Measurements from ENCODE around the gene GFOD2. TPM values are rescaled to one million over a fixed set of nuclear protein-coding genes. Genes with fewer than 3 reads are reported as not detected.
A peak's percentile ranks its signal among the peaks of the same experiment; 100 is the strongest.

GFOD2 gene
- total and polyA plus RNA-seq, 2 of the 13 experiments (the other 11 are each of a cell fraction or from before 2014, with no cell fraction given): 11.1 to 17.2 TPM

DNA sequence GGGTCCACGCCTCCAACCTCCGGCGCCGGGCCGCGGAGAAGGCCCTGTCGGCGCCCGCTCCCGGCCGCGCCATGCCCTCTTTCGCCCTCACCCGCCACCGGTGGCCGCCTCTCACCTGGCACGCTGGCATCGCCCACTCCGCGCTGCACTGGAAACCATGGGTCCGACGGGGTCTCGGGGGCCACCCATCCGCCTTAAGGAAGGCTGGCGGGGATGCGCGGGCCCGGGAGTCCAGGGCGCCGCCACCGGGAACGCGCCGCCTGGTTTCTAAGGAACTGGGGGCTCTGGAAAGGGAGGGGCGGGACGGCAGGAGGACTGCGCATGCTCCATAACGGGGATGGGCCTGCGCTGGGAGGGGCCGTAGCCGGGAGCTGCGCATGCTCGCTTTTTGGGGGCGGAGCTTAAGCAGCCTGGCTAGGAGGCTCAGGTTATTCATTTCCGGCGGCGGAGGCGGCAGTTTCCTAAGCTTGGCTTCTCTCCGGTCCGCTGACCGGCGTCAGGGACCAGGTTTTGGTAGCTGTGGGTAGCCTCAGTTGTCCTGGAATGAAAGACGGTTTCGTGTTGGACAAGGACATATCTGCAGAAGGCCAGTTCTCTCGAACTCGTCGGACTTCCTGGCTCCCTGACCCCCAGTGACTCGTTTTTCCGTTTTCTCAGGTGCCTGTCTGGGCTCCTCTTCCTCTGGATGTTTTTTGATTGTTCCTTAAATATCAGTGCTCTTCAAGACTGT is at the start of gene GFOD2 (continued):
- TF ChIP-seq ZNF292 (CRISPR knock-in tag; IDR thresholded peaks at IDR 0.05; ENCODE audit: borderline replicate concordance, low read depth): no peak
- no peak for TF ChIP-seq RARA (CRISPR knock-in tag; IDR thresholded peaks at IDR 0.05)
- TF ChIP-seq, protein P1, sequence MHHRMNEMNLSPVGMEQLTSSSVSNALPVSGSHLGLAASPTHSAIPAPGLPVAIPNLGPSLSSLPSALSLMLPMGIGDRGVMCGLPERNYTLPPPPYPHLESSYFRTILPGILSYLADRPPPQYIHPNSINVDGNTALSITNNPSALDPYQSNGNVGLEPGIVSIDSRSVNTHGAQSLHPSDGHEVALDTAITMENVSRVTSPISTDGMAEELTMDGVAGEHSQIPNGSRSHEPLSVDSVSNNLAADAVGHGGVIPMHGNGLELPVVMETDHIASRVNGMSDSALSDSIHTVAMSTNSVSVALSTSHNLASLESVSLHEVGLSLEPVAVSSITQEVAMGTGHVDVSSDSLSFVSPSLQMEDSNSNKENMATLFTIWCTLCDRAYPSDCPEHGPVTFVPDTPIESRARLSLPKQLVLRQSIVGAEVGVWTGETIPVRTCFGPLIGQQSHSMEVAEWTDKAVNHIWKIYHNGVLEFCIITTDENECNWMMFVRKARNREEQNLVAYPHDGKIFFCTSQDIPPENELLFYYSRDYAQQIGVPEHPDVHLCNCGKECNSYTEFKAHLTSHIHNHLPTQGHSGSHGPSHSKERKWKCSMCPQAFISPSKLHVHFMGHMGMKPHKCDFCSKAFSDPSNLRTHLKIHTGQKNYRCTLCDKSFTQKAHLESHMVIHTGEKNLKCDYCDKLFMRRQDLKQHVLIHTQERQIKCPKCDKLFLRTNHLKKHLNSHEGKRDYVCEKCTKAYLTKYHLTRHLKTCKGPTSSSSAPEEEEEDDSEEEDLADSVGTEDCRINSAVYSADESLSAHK (CRISPR knock-in tag; IDR thresholded peaks at IDR 0.05; ENCODE audit: borderline replicate concordance): no peak
- TF ChIP-seq, protein P2, sequence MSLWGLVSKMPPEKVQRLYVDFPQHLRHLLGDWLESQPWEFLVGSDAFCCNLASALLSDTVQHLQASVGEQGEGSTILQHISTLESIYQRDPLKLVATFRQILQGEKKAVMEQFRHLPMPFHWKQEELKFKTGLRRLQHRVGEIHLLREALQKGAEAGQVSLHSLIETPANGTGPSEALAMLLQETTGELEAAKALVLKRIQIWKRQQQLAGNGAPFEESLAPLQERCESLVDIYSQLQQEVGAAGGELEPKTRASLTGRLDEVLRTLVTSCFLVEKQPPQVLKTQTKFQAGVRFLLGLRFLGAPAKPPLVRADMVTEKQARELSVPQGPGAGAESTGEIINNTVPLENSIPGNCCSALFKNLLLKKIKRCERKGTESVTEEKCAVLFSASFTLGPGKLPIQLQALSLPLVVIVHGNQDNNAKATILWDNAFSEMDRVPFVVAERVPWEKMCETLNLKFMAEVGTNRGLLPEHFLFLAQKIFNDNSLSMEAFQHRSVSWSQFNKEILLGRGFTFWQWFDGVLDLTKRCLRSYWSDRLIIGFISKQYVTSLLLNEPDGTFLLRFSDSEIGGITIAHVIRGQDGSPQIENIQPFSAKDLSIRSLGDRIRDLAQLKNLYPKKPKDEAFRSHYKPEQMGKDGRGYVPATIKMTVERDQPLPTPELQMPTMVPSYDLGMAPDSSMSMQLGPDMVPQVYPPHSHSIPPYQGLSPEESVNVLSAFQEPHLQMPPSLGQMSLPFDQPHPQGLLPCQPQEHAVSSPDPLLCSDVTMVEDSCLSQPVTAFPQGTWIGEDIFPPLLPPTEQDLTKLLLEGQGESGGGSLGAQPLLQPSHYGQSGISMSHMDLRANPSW (CRISPR knock-in tag; IDR thresholded peaks at IDR 0.05; ENCODE audit: borderline replicate concordance): no peak
- TF ChIP-seq ELF3 (CRISPR knock-in tag; IDR thresholded peaks at IDR 0.05): peak; percentile 43; the same call in 1 of the 2 replicates
- peak; percentile 92; the same call in 1 of the 2 replicates for TF ChIP-seq ZNF160 (CRISPR knock-in tag; IDR thresholded peaks at IDR 0.05)
- TF ChIP-seq ZNF737 (CRISPR knock-in tag; IDR thresholded peaks at IDR 0.05; ENCODE audit: borderline replicate concordance): no peak
- no peak for TF ChIP-seq SYNCRIP (IDR thresholded peaks at IDR 0.05; ENCODE audit: insufficient read depth, low read depth, low read length)
- no peak for TF ChIP-seq SP4 (CRISPR knock-in tag; IDR thresholded peaks at IDR 0.05)
- no peak for TF ChIP-seq ZNF780A (CRISPR knock-in tag; IDR thresholded peaks at IDR 0.05)
- no peak for TF ChIP-seq ZC3H4 (CRISPR knock-in tag; IDR thresholded peaks at IDR 0.05; ENCODE audit: borderline replicate concordance)
- peak; percentile 76 for TF ChIP-seq HIVEP1 (CRISPR knock-in tag; IDR thresholded peaks at IDR 0.05)
- TF ChIP-seq SNRNP70 (IDR thresholded peaks at IDR 0.05; ENCODE audit: low read depth, low read length): no peak
- peak; percentile 23; the same call in 1 of the 2 replicates for TF ChIP-seq RAD21 (CRISPR knock-in tag; IDR thresholded peaks at IDR 0.05)
- TF ChIP-seq, protein P3, sequence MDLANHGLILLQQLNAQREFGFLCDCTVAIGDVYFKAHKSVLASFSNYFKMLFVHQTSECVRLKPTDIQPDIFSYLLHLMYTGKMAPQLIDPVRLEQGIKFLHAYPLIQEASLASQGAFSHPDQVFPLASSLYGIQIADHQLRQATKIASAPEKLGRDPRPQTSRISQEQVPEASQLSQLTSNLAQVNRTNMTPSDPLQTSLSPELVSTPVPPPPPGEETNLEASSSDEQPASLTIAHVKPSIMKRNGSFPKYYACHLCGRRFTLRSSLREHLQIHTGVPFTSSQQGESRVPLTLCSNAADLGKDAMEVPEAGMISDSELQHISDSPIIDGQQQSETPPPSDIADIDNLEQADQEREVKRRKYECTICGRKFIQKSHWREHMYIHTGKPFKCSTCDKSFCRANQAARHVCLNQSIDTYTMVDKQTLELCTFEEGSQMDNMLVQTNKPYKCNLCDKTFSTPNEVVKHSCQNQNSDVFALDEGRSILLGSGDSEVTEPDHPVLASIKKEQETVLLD (CRISPR knock-in tag; IDR thresholded peaks at IDR 0.05; ENCODE audit: low read depth): peak; percentile 52; the same call in 1 of the 2 replicates
- peak; percentile 87 for TF ChIP-seq ZNF451 (CRISPR knock-in tag; IDR thresholded peaks at IDR 0.05)
- TF ChIP-seq ZNF446 (CRISPR knock-in tag; IDR thresholded peaks at IDR 0.05): peak; percentile 24
- peak; percentile 46; the same call in 1 of the 2 replicates for TF ChIP-seq FOXK1 (CRISPR knock-in tag; IDR thresholded peaks at IDR 0.05; ENCODE audit: borderline replicate concordance, low read depth)
- peak; percentile 72; the same call in 1 of the 2 replicates for TF ChIP-seq SATB2 (CRISPR knock-in tag; IDR thresholded peaks at IDR 0.05)
- no peak; the same call in 1 of the 2 replicates for TF ChIP-seq ZNF567 (CRISPR knock-in tag; IDR thresholded peaks at IDR 0.05; ENCODE audit: borderline replicate concordance)
- TF ChIP-seq NFIB (CRISPR knock-in tag; IDR thresholded peaks at IDR 0.05; ENCODE audit: borderline replicate concordance): 0 out of 2 replicates have a peak, but pooled peaks have one; percentile 21
- TF ChIP-seq YEATS4 (CRISPR knock-in tag; IDR thresholded peaks at IDR 0.05; ENCODE audit: borderline replicate concordance): peak; percentile 76; the same call in 1 of the 2 replicates
- TF ChIP-seq ZNF547 (CRISPR knock-in tag; IDR thresholded peaks at IDR 0.05): peak; percentile 48; the same call in 1 of the 2 replicates
- TF ChIP-seq ZBTB42 (CRISPR knock-in tag; IDR thresholded peaks at IDR 0.05): peak; percentile 60; the same call in 1 of the 2 replicates
